Measurements from ENCODE around the gene SFMBT1.

Gene SFMBT1

GRCh38 chr3:53084310-53085001 is 38.6 kb upstream of the SFMBT1 start:
- TF ChIP-seq CTCF (IDR thresholded peaks at IDR 0.05; ENCODE audit: low read length, missing control alignments), result no peak
- DNase-seq (ENCODE audit: low read depth), result no peak
- H3K4me3 ChIP-seq (replicated peaks; ENCODE audit: low read depth, low read length), result no peak overlapping the region

DNA sequence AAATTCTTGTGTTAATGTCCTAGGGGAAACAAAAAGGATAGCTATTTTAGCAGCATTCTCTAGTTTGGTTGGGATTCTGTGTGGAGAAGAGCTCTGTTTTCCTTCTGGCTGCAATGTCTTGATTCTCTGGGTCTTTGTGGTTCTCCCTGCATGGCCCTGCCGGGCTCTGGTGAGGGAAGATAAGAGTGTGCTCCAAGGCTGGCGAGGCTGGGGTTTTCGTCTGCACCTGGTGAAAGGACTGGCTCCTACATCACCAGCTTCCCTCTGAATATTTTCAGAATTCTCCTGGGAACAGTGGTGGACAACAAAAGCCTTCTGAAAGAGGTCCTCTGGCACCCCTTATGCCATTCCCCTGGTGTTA is 38.1 kb upstream of the SFMBT1 start:
- no peak for DNase-seq (ENCODE audit: low read depth)
- no peak for TF ChIP-seq CTCF (IDR thresholded peaks at IDR 0.05; ENCODE audit: low read length, missing control alignments)
- no peak overlapping the region for H3K4me3 ChIP-seq (replicated peaks; ENCODE audit: low read depth, low read length)

DNA sequence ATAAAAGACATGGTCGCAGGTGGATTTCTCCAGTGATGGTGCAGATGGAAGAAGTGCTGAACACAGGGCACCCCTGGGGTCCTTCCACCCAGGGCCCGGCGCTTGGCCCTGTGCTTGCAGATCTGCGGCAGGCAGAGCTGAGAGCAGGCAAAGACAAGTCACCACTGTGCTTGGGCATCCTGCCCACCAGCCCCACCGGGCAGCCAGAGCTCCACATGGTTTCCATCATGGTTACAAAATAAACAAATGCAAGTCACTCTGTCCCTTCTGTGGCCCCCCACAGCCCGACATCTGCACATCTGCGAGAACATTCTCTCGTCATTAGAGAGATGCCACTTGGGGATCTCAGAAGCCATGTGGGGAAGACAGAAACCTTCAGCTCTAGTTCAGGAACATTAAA is 37.6 kb upstream of the SFMBT1 start:
- DNase-seq (ENCODE audit: low read depth), result peak; percentile 57
- TF ChIP-seq CTCF (IDR thresholded peaks at IDR 0.05; ENCODE audit: low read length, missing control alignments), result no peak
- no peak overlapping the region for H3K4me3 ChIP-seq (replicated peaks; ENCODE audit: low read depth, low read length)

GRCh38 chr3:53082736-53083135 is 36.9 kb upstream of the SFMBT1 start:
- no peak for DNase-seq (ENCODE audit: low read depth)
- TF ChIP-seq CTCF (IDR thresholded peaks at IDR 0.05; ENCODE audit: low read length, missing control alignments), result no peak
- H3K4me3 ChIP-seq (replicated peaks; ENCODE audit: low read depth, low read length), result no peak overlapping the region

DNA sequence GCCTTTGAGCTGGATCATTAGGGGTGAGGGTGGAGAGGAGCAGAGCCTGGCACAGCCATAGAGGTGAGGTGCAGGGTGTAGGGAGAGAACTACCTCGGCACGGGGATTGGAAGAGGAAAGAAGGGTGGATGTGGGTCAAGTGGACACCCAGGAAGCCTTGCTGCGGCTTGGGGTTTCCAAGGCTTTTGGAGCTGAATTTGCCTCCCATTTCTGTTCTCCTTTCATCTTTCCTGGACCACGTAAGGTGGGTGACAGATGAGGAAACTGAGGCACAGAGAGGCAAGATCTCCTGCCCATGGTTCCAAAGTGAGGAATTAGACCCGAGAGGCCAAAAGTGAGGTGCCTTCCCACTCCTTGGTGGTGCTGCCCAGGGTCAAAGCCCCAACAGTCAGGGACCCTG is 35.4 kb upstream of the SFMBT1 start:
- no peak for DNase-seq (ENCODE audit: low read depth)
- no peak for TF ChIP-seq CTCF (IDR thresholded peaks at IDR 0.05; ENCODE audit: low read length, missing control alignments)
- no peak overlapping the region for H3K4me3 ChIP-seq (replicated peaks; ENCODE audit: low read depth, low read length)

DNA sequence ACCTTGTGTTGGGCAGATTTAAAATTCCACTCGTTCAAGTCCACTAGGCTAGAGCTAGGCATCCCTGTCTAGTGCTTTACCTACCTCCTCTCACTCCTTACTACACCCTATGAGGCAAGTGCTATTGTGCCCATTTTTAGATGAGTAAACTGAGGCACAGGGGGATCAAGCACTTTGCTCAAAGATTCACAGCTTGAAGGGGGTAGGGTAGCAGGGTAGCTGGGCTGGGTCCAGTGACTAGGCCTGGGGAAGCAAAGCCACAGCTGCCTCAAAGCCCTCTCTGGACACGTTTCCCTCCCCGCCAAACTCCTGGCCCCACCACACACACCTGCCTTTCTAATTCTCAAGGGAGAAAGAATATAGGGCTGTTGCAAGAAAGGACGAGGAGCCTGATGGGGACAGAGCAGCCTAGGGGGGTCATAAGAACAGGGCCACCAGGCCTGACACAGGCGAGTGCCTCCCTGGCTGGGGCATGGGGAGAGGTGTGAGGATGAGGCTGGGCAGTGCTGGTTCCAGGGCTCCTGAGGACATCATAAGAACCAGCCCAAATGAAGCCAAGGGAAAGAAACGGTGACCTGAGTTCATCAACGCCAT is 34.8 kb upstream of the SFMBT1 start:
- H3K4me3 ChIP-seq (replicated peaks; ENCODE audit: low read depth, low read length), result no peak overlapping the region
- DNase-seq (ENCODE audit: low read depth), result no peak
- no peak for TF ChIP-seq CTCF (IDR thresholded peaks at IDR 0.05; ENCODE audit: low read length, missing control alignments)

All from fibroblast of pulmonary artery (primary cell).